SU-DHL-6 (cell line): ENCODE data around the gene SH3BP2.

Experiments used
- H2AFZ ChIP-seq: fragments of 200-600 bp; sonication (generic); 2 replicates; pipeline ENCODE4 v1.6.1; 2014; ENCODE audit warnings: low read depth, mild to moderate bottlenecking, moderate library complexity, mixed read lengths, antibody characterized with exemption, low read length; ENCODE audit not compliant: severe bottlenecking
- H3F3A ChIP-seq: fragments of 200-600 bp; shearing (Covaris generic); 2 replicates; pipeline ENCODE4 v1.6.0; 2016; ENCODE audit warnings: antibody characterized with exemption, mild to moderate bottlenecking; ENCODE audit not compliant: insufficient read depth
- H3K27ac ChIP-seq: fragments of 200-600 bp; sonication (generic); 2 replicates; pipeline ENCODE4 v1.5.1; 2016; ENCODE audit warnings: low read depth, mild to moderate bottlenecking, low read length, moderate library complexity, mixed read lengths
- H3K27me3 ChIP-seq: fragments of 200-600 bp; sonication (generic), shearing (Covaris generic); 2 replicates; pipeline ENCODE4 v1.6.0; 2014; ENCODE audit warnings: mild to moderate bottlenecking, low read length
- H3K36me3 ChIP-seq: fragments of 200-600 bp; sonication (generic); 2 replicates; pipeline ENCODE4 v1.6.1; 2014; ENCODE audit warnings: mild to moderate bottlenecking, low read length, mixed read lengths
- H3K4me2 ChIP-seq: fragments of 300-600, 200-600 bp; shearing (Covaris generic), sonication (generic); 2 replicates; pipeline ENCODE4 v1.6.0; 2014; ENCODE audit warnings: low read length, low read depth, mild to moderate bottlenecking; ENCODE audit not compliant: poor library complexity, severe bottlenecking
- H3K4me3 ChIP-seq: fragments of 200-600 bp; sonication (generic); 2 replicates; pipeline ENCODE4 v1.5.1; 2014; ENCODE audit warnings: antibody characterized with exemption, low read length, mild to moderate bottlenecking, mixed read lengths; ENCODE audit not compliant: insufficient read depth, poor library complexity, severe bottlenecking
- H3K79me2 ChIP-seq: fragments of 200-600 bp; sonication (generic); 2 replicates; pipeline ENCODE4 v1.6.1; 2014; ENCODE audit warnings: mild to moderate bottlenecking, low read length, moderate library complexity; ENCODE audit not compliant: insufficient read depth
- H3K9ac ChIP-seq: fragments of 200-600 bp; sonication (generic); 2 replicates; pipeline ENCODE4 v1.7.0; 2014; ENCODE audit warnings: mild to moderate bottlenecking, low read length
- H3K9me2 ChIP-seq: fragments of 200-600 bp; sonication (generic); replicated peaks from 2 replicates; pipeline ENCODE4 v1.6.1; 2014; ENCODE audit warnings: low read length; ENCODE audit not compliant: insufficient read depth
- H3K9me3 ChIP-seq: fragments of 200-600 bp; sonication (generic); 2 replicates; pipeline ENCODE4 v1.6.1; 2014; ENCODE audit warnings: low read length, mixed read lengths; ENCODE audit not compliant: insufficient read depth
- H4K20me1 ChIP-seq: fragments of 200-600 bp; sonication (generic); 2 replicates; pipeline ENCODE4 v1.6.1; 2014; ENCODE audit warnings: low read depth, mild to moderate bottlenecking, antibody characterized with exemption, low read length, moderate library complexity, mixed read lengths
- CTCF ChIP-seq: fragments of 200-600 bp; sonication (generic); IDR thresholded peaks from one replicate; pipeline ENCODE4 v1.5.1; 2017; ENCODE audit warnings: antibody characterized with exemption, mild to moderate bottlenecking, low read length, moderate library complexity; ENCODE audit not compliant: insufficient read depth, poor library complexity, severe bottlenecking
- EZH2phosphoT487 ChIP-seq: fragments of 200-600 bp; sonication (generic), shearing (Covaris generic); conservative IDR thresholded peaks from 2 replicates; pipeline ENCODE4 v1.6.1; 2018; ENCODE audit warnings: mild to moderate bottlenecking, antibody characterized with exemption, low read length, moderate library complexity, mixed read lengths

The SH3BP2 gene

DNA sequence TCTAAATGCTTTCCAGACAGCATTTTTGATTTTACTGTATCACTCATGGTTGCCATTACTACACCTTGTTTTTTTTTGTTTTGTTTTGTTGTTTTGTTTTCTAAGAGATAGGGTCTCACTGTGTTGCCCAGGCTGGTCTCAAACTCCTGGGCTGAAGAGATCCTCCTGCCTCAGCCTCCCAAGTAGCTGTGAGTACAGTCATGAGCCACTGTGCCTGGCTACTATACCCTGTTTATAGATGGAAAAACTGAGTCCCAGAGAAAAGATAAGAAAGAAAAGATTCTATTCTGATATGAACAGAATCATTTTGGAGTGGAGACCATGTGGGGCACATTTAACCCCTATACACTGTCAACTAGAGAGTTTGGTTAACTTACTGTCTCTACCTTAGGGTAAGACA lies 70.8 kb downstream of the SH3BP2 start:
- no peak for TF ChIP-seq CTCF
- no peak for TF ChIP-seq EZH2phosphoT487
- no peak overlapping the region for H3K27ac ChIP-seq
- H3F3A ChIP-seq, result no peaks in the 10 kb centered on the region
- no peak overlapping the region for H3K9ac ChIP-seq
- H3K27me3 ChIP-seq, result no peaks in the 10 kb centered on the region
- H3K79me2 ChIP-seq, result no peaks in the 10 kb centered on the region
- no peak overlapping the region for H3K4me3 ChIP-seq
- H2AFZ ChIP-seq, result no peak overlapping the region
- no peaks in the 10 kb centered on the region for H3K36me3 ChIP-seq
- peaks cover 25% of the 10 kb centered on the region for H4K20me1 ChIP-seq
- H3K4me2 ChIP-seq, result no peak overlapping the region
- no peaks in the 10 kb centered on the region for H3K9me2 ChIP-seq
- H3K9me3 ChIP-seq, result no peaks in the 10 kb centered on the region

- Histone ChIP-seq H3K4me3 (no peak overlapping the region), H3K9me3 (no peaks in the 10 kb centered on the region), H3F3A (no peaks in the 10 kb centered on the region), H3K4me2 (no peak overlapping the region), H3K9ac (no peak overlapping the region), H2AFZ (no peak overlapping the region), H3K36me3 (no peaks in the 10 kb centered on the region), H3K9me2 (no peaks in the 10 kb centered on the region), H3K79me2 (no peaks in the 10 kb centered on the region), H3K27me3 (no peaks in the 10 kb centered on the region), H4K20me1 (peaks cover 16% of the 10 kb centered on the region), H3K27ac (no peak overlapping the region)
- TF ChIP-seq CTCF, result no peak
- TF ChIP-seq EZH2phosphoT487, result no peak
Measured at GRCh38 chr4:2865196-2865780, 72.4 kb downstream of the SH3BP2 start.

DNA sequence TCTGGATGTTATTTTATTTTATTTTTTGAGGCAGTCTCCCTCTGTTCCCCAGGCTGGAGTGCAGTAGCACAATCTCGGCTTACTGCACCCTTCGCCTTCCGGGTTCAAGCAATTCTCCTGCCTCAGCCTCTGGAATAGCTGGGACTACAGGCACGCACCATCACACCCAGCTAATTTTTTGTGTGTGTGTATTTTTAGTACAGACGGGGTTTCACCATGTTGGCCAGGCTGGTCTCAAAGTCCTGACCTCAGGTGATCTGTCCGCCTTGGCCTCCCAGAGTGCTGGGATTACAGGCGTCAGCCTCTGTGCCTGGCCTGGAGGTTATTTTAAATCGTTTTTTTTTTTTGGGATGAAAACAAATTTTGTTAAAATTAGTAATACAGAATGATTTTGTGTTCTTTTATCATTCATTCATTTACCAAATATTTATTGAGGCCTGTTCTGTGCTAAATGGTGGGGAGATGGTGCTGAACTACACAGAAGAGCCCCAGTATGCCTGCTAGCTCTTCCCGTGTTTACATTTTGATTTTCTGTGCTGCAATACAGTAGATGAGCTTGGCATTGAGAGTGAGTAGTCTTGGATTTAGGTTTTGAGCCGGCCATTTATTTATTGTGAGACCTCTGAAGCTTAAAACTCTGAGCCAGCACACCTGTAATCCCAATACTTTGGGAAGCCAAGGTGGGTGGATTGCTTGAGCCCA lies 73.4 kb downstream of the SH3BP2 start:
- Histone ChIP-seq H3K36me3 (no peaks in the 10 kb centered on the region), H4K20me1 (peaks cover 10% of the 10 kb centered on the region; the same call in 1 of the 2 replicates)

More for the DNA sequence above, 73.4 kb downstream of the SH3BP2 start:
- H2AFZ ChIP-seq, result no peak overlapping the region
- H3K27me3 ChIP-seq, result no peaks in the 10 kb centered on the region
- H3K4me2 ChIP-seq, result no peak overlapping the region
- no peak overlapping the region for H3K4me3 ChIP-seq
- no peaks in the 10 kb centered on the region for H3K9me3 ChIP-seq
- no peaks in the 10 kb centered on the region for H3K9me2 ChIP-seq
- no peaks in the 10 kb centered on the region for H3F3A ChIP-seq
- H3K79me2 ChIP-seq, result no peaks in the 10 kb centered on the region
- TF ChIP-seq EZH2phosphoT487, result no peak
- TF ChIP-seq CTCF, result no peak
- no peak overlapping the region for H3K9ac ChIP-seq
- no peak overlapping the region for H3K27ac ChIP-seq
